ENCODE measurements around the gene KLK2.

The KLK2 gene

DNA sequence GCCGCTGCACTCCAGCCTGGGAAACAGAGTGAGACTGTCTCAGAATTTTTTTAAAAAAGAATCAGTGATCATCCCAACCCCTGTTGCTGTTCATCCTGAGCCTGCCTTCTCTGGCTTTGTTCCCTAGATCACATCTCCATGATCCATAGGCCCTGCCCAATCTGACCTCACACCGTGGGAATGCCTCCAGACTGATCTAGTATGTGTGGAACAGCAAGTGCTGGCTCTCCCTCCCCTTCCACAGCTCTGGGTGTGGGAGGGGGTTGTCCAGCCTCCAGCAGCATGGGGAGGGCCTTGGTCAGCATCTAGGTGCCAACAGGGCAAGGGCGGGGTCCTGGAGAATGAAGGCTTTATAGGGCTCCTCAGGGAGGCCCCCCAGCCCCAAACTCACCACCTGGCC lies at the start of gene KLK2:
Gene KLK2 (plus strand): TSS at position 384 of the 400 bp plus-strand sequence. CDS start 35 bp downstream, outside the sequence.
- DNase-seq, result no peak

DNA sequence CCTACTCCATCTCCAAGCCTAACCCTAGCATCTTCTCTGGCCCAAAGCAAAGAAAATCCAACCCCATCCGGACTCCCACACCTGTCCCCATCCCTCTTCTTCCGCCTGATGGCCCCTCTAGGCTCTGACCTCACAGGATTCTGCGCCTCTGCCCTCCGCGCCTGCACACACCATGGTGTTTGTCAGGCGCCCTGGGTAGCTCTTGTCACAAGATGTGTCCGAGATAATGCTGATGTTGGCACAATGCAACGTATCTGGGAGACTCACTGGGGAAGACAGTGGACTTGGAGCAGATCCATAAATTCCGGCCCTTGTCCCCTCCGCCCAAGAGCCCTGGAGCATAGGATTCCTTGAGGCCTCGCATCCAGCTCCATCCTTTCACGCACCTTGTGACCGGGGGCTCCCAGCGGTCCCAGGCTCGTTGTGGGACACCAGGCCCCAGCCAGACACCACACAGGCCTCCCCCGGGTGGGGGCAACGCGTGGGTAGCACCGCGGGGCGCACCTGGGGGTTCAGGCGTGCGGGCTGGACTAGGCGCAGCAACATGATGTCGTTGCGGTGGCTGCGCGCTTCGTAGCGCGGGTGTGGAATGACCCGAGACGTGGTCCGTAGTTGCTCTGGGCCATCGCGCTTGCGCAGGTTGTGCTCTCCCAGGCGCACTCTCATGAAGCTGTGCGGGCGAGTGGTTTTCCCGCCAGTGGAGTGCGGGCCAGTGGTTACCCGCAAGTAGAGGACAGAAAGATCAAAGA lies 46.6 kb upstream of the KLK2 start:
- DNase-seq, result no peak

DNA sequence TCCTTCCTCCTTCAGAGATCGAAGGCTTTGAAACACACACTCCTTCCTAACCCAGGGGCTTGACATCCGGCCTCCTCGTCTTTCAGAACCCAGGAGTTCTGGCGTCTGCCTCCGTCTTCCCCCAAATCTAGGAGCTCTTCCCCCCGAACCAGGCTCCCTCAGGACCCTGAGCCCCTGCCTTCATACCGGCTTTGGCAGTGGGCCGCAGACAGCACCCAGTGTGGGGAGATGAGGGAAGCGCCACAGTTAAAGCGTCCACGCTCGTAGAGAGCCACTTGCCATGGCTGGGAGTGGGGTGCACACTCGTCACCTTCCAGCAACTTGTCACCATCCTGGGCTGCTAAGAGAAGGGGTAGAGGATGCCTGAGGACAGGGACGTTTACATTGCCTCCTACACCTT lies 45.8 kb upstream of the KLK2 start:
- DNase-seq, result no peak

DNA sequence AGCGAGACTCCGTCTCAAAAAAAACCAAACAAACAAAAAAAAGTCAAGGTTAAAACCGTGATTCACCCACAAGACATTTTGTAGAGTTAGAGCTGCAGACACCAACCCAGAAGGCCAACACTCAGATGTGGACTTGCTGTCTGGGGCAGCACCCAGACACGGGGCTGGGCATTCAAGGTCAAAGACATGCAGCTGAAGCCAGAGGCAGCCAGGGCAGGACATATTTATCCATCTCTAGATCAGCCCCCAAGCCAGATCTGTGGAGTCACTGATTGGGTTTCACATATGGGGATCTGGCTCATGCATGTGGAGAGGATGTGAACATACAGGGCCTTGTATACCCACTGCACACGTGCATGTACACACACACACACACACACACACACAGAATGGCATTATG lies 43.4 kb upstream of the KLK2 start:
- DNase-seq, result no peak

DNA sequence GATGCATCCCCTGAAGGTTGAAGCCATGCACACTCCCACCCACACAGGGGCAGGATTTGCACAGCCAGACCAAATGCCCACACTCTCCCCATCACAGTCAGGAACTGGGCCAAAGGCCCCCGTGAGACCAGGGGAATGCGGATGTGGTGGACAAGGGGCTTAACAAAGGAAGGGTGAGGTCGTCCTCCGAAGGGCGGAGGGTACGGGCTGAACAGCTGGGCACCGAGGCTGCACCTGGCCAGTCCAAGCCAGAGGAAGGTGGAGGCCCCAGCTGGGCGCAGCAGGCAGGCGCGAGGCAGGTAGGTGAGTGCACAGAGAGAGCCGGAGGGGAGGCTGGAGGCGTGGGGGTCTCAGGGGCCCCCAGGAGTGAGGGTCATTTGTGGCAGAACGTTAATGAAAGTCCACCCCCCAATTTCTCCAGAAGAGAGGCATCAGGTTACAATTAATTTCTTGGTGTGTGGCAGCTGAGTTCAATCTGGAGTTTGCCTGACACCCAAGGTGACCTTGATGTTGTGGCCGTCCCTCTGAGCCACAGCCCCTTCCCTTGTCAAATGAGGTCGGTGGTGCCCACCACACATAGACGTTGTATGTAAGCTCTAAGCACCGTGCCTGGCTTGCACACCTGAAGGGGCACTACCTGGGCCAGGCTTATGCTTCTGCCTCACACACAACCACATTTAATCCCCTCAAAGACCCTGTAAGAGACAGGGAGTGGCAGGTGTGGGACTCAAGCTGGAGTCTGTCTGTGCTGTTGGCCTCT lies 42.8 kb upstream of the KLK2 start:
- no peak for DNase-seq

DNA sequence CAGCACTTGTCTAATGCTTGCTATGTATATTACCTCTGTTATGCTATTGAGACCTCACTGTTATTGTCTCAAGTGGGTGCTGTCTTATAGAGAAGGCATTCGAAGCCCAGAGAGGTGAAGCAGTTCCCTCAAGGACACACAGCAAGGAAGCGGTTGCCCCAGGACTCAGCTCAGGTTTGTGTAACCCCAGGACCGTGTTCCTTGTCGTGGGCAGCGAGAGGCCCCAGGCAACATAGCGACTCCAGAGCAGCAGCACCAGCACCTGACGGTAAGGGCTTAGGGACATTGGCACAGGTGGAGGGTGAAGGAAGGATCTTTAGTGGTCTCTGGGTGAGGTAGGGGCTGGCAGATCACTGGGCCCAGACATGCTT lies 42.2 kb upstream of the KLK2 start:
- DNase-seq, result no peak

DNA sequence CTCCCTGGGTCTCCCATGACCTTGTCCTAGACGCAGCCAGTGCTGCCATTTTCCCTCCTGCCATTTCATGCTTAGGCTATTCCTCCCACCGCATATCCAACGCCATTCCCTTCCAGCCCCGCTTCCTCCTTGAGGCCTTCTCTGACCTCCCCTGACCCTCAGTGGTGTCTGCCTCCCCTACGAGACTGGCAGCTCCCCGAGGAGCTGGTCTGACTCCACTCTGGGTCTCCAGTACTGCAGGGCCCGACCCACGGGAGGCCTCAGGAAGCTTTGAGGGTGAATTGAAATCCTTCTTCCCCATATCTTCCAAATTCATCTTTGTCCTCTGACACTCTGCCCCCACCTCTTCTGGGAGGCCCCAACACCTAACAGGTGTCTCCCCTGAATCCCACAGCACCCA lies 40.6 kb upstream of the KLK2 start:
- no peak for DNase-seq

DNA sequence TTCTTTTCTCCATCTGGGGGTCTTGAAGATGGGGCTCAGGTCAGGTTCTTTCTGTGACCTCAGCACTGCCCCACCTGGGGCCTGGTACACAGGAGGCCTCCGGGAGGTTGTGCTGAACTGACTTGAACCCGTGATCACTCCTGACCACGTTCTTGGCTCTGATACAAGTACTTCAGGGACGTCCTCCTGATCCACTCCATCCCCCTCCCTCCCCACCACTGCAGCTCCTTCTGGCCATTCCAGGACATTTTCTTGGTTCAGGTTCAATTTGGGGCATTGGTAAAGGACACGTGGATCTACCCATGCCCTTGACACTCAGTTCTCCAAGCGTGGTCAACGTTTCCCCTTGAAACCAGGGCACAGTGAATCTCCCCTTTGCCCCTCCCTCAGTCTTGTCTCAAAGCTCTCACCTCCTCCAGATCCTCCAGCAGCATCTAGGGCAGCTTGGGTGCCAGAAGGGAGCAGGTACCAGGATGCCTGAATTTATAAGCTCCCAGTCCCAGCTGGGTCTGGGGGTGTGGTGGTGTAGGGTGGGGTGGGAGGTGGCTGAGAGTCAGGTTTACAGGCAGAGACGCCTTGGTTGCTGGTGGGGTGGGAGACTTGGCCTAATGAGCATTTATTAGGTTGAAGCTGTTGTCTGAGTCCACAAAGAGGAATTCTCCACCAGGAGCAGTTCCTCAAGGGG lies 40.0 kb upstream of the KLK2 start, which contains the start of gene KLK15:
Gene KLK15 (minus strand): TSS at position 458 of the 685 bp plus-strand sequence. CDS start 2,082 bp downstream, outside the sequence.
- DNase-seq, result no peak

DNA sequence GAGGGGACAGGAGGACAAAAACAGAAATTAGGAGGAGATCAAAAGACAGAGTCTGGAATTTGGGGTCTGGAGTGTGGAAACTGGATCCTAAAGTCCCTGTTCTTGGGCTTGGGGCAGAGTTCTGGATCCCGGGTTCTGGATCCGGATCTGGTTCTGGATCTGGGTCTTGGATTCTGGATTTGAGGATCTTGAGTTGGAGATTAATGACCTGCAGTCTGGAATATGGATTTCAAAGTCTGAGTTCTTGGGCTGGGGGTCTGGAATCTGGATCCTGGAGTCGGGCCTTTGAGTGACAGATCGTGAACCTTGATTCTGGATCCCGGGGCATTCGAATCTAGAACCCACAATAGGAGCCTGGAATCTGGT lies 39.5 kb upstream of the KLK2 start:
- no peak for DNase-seq

DNA sequence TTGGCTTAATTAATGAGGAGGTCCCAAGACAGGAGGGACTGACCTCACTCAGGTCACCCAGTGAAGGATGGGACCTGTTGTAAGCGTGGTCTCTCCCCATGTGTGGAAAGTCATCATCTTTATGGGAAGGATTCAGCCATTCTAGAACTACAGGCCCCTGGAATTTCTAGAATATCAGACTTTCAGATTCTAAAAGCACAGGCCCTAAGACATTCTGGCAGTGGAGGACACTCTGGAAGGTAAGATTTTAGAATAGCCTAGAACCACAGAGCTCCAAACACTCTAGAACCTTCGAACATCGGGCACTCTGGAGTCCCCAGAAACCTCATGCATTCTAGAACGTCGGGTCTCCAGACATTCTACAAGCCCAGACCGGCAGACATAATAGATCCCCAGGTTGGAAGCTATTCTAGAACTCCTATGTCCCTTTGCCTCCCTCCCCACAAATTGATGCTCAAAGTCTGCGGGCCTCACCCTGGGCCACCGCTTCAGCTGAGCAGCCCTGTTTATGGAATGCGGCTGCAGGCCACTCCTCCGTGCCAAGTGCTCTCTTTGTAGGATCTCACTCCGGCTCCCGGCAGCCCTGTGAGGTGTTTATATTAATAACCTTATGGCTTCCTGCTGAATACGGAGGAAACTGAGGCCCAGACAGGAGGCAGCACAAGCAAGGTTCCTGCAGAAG lies 38.0 kb upstream of the KLK2 start:
- DNase-seq, result no peak

DNA sequence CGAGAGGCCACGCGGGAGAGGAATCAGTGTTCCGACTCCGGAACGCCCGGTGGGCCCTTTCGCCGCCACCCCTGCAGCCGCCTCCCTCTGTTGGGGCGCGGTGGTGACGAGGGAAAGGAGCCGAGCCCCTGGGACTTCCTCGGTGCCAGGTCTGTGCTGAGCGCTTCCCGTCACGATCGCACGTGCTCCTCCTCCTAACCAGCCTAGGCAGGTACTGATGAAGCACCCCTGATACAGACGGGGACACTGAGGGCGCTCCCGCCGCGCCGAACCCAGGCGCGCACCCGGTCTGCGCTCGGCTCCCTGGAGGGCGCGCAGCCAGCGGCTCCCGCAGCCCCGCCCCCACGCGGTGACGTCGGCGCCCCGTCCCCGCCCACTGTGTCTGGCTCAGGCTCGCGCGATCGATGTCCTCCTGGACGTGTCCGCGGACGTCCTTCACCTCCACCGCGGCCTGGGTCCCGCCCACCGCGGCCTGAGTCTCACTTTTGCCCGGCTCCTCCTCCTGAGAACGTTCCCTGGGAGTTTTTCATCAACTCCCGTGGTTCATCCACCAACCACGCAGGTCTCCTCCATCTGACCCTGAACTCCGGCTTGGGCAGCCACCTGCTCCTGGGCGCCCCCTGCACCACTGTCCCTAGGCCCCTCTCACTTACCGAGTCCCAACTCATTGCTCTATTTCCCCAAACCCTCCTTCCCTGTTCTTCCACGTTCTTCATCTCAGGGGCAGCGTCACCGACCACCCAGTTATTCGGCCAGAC lies 37.3 kb upstream of the KLK2 start:
- peak; percentile 52 for DNase-seq

DNA sequence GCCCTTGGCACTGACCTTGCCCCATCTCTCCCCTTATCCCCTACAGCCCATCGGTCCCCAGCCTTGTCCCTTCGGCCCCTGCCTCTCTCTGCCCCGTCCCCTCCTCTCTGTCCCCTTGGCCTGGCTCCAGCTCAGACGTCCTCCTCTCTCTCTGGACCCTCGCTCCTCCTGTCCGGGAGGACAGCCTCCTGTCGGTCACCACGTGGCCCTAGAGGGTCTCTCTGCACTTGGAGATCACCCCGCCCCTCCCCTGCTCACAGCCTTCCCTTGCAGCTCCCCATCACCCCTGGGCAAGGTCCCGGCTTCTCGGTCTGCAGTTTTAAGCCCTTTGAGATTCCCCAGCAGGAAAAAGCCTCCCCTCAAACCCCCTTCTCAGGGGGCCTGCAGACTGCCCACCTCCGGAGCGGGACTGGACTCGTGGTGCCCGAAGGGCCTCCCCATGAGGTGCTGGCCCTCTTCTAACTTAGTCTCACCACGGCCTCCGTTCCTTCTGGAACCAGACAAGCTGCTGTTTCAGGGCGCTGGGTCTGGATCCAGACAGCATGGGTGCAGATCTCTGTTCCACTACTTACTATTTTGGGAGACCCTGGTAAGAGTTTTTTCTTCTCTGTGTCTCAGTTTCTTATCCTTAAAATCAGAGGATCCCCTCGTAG lies 36.6 kb upstream of the KLK2 start:
- DNase-seq, result no peak

DNA sequence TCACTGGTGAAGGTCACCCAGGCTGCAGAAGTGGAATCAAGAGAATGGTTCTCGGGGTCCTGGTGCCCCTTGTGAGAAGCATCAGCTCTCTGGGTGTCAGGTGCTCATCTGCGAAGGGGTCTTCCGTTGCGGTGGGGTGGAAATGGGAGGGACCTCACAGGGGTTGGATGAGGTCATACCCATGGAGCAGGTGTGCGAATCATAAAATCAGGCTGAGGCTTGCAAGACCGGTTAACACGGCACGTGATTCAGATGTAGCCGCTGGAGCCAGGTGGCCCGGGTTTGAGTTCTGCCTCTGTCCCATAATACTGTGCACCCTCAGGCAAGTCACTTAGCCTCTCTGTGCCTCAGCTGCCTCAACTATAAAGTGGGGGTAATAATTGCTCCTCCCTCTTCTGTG lies 35.9 kb upstream of the KLK2 start:
- DNase-seq, result no peak

DNA sequence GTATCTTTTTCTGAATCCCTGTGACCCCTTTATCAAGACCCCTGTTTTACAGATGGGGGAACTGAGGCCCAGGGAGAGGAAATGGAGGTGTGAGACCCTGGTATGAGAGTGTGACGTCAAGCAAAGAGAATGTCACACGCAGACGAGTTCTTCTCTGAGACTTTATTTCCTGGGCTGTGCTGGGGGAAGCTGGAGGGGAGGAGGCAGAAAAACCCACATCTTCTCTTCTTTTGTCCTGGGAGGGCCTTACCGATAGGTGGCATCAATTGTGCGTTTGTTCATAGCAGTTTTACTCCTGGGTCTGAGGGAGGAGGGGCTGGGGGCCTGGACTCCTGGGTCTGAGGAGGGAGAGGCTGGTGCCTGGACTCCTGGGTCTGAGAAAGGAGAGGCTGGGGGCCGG lies 35.0 kb upstream of the KLK2 start:
- no peak for DNase-seq

DNA sequence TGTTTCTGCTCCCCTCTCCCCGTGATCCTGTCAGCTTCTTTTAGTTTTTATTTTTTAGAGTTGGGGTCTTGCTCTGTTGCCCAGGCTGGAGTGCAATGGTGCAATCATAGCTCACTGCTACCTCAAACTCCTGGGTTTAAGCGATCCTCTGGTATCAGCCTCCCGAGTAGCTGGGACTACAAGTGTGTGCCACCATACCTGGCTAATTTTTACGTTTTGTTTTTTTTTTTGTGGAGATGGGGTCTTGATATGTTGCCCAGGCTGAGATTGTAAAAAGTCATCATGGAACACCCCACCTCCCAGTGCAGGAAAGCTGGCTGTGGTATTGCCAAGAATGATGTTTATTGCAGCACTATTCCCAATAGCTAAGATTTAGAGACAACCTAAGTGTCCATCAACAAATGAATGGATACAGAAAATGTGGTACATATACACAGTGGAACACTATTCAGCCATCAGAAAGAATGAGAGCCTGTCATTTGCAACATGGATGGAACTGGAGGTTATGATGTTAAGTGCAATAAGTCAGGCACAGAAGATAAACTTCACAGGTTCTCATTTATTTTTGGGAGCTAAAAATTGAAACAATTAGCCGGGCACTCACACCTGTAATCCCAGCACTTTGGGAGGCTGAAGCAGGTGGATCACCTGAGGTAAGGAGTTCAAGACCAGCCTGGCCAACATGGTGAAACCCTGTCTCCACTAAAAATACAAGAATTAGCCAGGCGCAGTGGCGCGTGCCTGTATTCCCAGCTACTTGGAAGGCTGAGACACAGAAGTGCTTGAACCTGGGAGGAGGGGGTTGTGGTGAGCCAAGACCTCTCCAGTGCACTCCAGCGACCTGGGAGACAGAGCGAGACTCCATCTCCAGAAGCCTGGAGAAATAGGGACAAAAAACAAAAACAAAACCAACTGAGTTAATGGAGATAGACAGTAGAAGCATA lies 33.3 kb upstream of the KLK2 start:
- no peak for DNase-seq

DNA sequence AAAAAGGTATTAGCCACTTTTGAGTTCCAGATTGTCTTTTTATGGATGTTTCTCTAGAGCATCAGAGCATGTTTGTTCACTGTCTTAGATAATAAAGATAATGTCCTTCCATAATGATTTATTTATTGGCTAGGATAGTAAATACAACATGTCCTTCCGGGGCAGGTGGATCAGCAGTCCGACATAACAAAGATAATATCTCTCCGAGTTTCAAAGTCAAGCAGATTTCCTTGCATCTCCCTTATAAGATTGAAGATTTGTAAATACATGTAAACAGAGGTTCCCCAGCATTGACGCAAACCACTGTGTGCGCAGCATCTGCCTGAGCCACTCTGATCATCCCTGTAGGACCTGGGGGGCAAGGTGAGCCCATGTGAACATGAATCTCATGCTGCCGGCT lies 31.1 kb upstream of the KLK2 start:
- DNase-seq, result no peak

DNA sequence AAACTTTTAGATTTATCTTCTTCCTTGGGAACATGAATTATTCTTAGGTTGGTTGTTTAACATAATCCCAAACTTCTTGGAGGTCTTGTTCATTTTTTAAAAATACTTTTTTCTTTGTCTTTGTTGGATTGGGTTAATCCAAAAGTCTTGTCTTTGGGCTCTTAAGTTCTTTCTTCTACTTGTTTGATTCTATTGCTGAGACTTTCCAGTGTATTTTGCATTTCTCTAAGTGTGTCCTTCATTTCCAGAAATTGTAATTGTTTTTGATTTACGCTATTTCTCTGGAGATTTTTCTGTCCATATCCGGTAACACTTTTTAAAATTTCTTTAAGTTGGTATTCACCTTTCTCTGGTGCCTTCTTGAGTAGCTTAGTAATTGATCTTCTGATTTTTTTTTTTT lies 30.0 kb upstream of the KLK2 start:
- DNase-seq, result no peak

DNA sequence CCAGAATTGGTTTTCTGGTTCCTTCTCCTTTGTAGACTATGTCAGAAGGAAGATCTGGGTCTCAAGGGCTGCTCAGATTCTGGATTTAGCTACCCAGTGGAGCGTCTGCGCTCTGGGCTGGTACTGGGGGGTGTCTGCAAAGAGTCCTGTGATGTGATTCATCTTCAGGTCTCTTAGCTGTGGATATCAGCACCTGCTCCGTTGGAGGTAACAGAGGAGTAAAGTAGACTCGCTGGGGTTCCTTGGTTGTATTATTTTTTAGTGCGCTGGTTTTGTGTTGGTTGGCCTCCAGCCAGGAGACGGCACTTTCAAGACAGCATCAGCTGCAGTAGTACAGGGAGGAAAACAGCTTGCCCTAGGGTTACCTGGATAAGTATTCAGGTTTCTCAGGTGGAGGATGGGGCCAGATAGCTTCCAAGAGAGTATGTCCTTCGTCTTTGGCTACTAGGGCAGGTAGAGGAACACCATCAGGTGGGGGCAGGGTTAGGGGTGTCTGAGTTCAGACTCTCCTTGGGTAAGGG lies 29.5 kb upstream of the KLK2 start:
- no peak for DNase-seq

DNA sequence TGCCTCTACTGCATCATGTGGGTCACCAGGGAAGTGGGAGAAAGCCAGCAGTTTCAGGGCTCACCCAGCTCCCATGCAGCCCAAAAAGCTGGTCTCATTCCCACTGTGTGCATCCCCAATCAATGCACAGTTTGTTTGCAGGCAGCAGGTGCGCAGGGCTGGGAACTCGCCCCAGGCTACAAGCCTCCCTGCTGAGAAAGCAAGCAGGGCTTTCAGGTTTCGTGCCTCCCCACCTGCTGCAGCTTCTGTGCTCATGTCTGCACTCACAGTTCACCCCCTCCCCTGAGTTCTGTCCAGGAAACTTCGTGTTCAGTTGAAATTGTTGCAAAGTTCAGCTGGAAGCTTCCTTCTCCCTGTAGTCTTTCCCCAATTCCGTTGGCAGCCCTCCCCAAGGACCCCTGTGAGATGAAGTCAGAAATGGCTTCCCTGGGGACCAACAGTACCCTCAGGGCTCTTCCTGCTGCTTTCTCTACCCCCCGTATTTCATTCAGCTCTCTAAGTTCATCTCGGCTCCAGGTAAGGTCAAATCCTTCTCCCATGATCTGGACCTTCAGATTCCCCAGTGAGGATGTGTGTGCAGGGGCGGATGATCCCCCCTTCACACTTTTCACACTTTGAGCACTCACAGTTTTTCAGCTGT lies 28.8 kb upstream of the KLK2 start:
- no peak for DNase-seq

DNA sequence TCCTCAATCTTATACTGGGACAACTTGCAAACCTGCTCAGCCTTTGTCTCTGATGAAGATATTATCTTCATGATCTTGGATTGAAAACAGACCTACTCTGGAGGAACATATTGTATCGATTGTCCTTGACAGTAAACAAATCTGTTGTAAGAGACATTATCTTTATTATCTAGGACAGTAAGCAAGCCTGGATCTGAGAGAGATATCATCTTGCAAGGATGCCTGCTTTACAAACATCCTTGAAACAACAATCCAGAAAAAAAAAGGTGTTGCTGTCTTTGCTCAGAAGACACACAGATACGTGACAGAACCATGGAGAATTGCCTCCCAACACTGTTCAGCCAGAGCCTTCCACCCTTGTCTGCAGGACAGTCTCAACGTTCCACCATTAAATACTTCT lies 22.5 kb upstream of the KLK2 start:
- DNase-seq, result no peak
